NCI-H1092 (cell line): ENCODE results near the gene TLN1.
A peak's percentile ranks its signal among the peaks of the same experiment; 100 is the strongest.

Experiments
- DNase-seq: peaks from one replicate; lab custom pipeline; 2025; lab: John Stamatoyannopoulos, UW

The TLN1 gene

GRCh38 chr9:35705372-35705771, 26.6 kb downstream of the TLN1 start:
- no peak for DNase-seq

GRCh38 chr9:35703906-35704672, 27.9 kb downstream of the TLN1 start:
- no peak for DNase-seq

- DNase-seq, result no peak
Measured at GRCh38 chr9:35702696-35703095, 29.3 kb downstream of the TLN1 start.

- no peak for DNase-seq
Measured at GRCh38 chr9:35700942-35701341, 31.1 kb downstream of the TLN1 start.

GRCh38 chr9:35700031-35700430, 32.0 kb downstream of the TLN1 start:
- DNase-seq, result no peak

- no peak for DNase-seq
Measured at GRCh38 chr9:35698231-35698630, 33.8 kb downstream of the TLN1 start.

GRCh38 chr9:35697486-35697885, 34.5 kb downstream of the TLN1 start:
- no peak for DNase-seq

GRCh38 chr9:35696520-35697215, 35.3 kb downstream of the TLN1 start:
- no peak for DNase-seq

GRCh38 chr9:35695943-35696401, 36.0 kb downstream of the TLN1 start:
- no peak for DNase-seq

- DNase-seq, result no peak
Measured at GRCh38 chr9:35691757-35692301, 40.2 kb downstream of the TLN1 start.

- no peak for DNase-seq
Measured at GRCh38 chr9:35691334-35691650, 40.7 kb downstream of the TLN1 start.

GRCh38 chr9:35690614-35691333, 41.2 kb downstream of the TLN1 start:
- peak; percentile 23 for DNase-seq

GRCh38 chr9:35690294-35690613, 41.7 kb downstream of the TLN1 start:
- no peak for DNase-seq

- DNase-seq, result no peak
Measured at GRCh38 chr9:35689542-35690293, 42.3 kb downstream of the TLN1 start, which contains the start of gene TPM2. Gene TPM2, minus strand, starts transcription at chr9:35689925. Its CDS starts 108 bp downstream, at chr9:35689817.

- no peak for DNase-seq
Measured at GRCh38 chr9:35688558-35689541, 43.1 kb downstream of the TLN1 start.

GRCh38 chr9:35687972-35688557, 43.9 kb downstream of the TLN1 start:
- DNase-seq, result no peak

- DNase-seq, result no peak
Measured at GRCh38 chr9:35687306-35687705, 44.7 kb downstream of the TLN1 start.

GRCh38 chr9:35686222-35687203, 45.5 kb downstream of the TLN1 start:
- DNase-seq, result no peak

- DNase-seq, result no peak
Measured at GRCh38 chr9:35685506-35685905, 46.5 kb downstream of the TLN1 start.
